GM21367 (cell line): ENCODE results near the gene SIAH2.
"Not testable (repeated sequence)": the region's sequence is repeated elsewhere in the genome, so short reads cannot be mapped to it uniquely, and the experiment has no call there.

Experiments
- ATAC-seq: cut with Tn5 transposase; IDR thresholded peaks from one replicate; pipeline ENCODE4 v1.9.1; 2021; ENCODE audit not compliant: unreplicated experiment

Gene SIAH2, protein sequence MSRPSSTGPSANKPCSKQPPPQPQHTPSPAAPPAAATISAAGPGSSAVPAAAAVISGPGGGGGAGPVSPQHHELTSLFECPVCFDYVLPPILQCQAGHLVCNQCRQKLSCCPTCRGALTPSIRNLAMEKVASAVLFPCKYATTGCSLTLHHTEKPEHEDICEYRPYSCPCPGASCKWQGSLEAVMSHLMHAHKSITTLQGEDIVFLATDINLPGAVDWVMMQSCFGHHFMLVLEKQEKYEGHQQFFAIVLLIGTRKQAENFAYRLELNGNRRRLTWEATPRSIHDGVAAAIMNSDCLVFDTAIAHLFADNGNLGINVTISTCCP

DNA sequence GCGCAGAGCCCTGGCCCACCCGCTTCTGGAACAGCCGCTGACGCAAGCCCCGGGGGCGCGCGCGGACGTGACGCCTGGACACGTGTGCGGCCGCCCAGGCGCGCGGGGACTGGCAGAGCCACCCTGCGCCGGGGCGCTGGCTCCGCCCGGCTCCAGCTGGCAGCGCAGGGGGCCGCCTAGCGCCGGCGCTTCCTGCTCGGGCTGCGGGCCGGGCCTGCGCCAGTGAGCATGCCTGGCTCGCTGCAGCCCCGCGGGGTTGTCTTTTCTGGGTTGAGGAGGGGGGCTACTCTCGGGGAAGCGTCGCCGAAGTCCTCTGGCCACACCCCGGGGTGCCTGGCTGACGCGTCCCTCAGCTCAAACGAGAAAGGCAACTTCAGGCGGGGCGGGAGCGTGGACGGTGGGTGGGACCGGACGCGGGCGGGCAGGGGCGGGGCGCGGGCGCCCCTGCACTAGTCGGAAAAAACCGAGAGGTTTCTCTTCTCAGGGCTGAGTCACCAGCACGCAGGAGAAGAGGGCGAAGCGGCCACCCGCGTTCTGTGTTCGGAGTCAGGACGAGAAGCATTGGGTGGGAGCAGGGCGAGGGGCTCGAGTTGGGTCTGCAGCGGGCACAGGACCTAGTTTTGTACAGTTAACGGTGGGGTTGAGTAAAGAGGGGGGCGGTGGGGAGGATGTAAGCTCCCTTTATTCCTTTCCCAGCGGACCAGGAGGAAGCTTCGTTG is at the start of gene SIAH2:
Gene SIAH2, minus strand, starts transcription at position 48 of the 719 bp plus-strand sequence. CDS start 320 bp downstream, outside the sequence.
- peak; percentile 50 for ATAC-seq

DNA sequence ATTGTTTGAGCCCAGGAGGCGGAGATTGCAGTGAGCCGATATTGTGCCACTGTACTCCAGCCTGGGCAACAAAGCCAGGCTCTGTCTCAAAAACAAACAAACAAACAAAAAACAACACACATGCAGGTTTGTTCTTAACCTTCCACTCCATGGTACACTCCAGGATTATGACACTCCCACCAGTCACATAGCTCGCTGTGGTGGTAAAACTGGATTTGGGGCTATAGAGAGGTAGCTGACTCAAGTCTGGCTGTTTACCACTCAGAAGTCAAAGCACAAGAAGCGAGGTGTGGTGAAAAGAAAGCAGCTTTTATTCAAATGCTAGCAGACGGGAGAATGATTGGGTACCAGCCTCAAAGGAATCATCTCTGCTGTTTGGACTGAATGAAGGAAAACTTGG is 49.0 kb upstream of the SIAH2 start:
- no peak for ATAC-seq

DNA sequence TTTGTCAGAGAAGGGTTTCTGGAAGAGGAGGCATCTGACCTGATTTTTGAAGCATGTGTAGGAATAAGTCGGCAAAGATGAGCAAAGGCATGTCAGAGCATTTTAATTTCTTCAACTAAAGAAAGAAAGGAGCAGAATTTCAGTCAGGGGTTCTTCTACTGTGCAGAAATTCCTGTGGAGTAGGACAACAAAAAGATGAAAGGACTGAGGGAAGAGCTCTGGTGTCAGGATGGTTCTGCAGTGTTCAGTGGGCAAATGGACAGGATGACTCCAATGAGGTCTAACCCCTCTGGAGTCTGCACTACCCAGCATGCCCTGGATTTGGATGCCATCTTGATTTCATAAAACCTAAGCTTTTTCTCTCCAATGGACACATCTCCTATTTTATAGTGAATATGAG is 47.7 kb upstream of the SIAH2 start:
- no peak for ATAC-seq

DNA sequence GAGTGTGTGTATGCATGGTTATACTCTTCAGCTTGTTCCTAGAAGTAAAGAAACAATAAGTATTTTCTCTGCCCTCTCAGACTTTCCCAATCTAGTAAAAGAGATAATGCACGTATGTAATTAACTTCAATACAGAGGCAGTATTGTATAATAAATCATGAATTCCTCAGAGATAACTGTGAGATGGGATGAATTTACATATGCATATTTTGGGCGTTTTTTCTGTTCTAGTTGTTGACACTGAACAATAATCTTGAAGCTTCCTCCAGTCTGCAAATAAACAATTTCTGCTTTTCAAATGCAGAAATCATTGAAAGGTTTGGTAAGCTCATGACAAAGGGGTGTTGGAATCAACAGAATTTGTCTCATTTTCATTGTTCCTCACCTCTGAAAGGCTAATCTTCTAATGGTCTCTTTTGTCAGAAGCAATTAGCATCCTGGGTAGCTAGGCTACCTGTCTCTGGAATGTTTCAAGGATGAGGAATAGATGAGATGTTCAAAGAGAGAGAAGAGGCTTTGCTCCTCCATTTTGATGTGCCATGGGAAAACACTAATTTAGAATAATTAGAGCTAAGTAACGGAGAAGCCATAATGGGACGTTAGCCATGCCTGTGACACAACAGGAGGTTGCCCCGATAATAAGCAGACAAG is 43.3 kb upstream of the SIAH2 start:
- no peak for ATAC-seq

DNA sequence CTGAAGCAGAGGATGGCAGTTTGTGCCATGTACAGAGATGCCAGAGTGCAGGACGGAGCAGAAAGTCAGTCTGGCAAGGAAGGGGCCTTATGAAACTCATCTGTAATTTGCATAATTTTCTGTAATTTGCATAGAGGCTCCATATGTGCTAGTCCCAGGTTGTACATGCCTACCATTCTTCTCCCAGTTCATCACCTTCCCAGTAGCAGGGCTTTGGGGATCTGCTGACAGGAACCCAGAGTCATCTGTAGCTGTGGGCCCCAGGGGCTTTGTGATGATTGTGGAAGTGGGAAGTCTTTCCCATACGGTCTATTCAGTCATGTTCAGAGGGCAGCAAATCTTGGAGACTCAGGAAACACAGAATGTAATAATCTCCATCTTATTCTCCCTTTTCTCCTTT is 42.4 kb upstream of the SIAH2 start:
- ATAC-seq = no peak

DNA sequence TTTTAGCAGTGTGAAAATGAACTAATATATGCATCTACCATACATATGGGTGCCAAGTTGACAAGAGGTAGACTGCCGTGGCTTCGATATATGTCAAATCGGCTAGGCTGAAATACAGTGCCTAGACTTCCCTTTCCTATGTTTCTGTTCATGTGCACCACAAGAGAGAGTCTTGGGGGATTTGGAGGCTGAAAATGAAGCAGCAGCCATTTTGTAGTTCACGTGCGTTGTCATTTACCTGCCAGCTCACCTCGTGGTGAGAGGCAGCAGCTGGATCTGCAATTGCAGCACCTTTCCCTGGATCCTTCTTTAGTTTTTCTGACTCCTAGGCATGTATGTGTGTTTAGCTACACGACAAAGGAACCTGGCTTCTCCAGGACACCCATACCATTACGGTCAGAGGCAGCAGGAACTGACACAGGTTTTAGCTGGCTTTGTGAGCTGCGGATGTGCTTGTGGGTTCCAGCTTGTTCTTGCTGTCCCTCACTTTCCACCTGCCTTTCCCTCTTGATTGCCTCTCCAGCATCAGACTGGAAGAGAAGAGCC is 40.5 kb upstream of the SIAH2 start:
- ATAC-seq = no peak

DNA sequence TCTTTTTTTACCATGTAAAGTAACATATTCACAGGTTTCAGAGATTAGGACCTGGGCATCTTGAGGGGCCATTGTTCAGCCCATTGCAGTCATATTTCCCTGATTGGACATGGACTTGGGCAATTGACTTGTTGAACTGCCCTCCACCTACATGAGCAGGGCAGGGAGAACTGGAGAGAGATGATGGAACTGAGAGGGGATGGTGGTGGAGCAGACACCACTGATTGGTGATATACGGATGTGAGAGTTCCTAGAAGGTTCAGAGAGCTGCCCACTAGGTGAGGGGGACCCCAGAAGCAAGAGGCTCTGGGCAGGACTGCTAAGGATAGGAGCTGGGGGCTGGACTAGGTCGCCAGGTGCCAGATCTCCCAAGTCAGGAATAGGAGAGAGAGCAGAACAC is 37.8 kb upstream of the SIAH2 start:
- ATAC-seq = no peak

DNA sequence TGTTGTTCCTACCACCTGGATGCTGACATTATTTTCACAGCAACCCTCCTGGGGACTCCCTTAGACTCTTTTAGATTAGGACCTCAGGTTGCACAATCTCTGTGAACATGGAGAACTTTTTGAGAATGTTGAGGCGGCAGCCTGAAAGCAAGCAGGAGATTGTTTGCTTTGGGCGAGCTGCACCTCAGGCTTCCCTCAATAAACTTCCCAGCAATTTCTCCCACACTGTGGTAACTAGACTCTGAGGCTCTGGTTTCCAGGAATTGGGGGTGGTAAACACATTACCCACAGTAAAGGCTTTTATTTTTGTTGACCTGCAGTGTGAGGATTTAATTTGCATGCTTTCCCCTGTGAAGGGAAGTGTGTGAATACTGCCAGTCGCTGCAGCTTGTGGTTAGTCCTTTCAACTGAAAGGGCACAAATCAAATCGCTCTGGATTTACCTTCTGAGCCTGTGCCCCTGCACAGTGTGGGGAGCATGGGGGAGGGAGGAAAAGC is 35.2 kb upstream of the SIAH2 start:
- peak; percentile 55 for ATAC-seq

DNA sequence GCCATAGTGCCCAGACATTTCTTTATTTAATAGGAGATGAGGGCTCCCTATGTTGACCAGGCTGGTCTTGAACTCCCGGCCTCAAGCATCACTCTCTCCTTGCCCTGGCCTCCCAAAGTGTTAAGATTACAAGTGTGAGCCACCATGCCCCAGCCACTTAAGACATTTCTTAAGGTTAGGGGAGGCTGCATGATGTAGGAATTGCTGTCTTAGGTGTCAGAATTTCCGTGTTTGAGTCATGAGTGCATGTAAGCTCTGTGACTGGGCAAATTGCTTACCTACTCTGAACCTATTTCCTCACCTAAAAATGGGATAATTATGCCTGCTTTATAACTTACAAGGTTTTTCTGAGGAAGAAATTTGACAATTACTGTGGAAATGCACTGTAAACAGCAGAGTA is 34.2 kb upstream of the SIAH2 start:
- ATAC-seq = no peak

DNA sequence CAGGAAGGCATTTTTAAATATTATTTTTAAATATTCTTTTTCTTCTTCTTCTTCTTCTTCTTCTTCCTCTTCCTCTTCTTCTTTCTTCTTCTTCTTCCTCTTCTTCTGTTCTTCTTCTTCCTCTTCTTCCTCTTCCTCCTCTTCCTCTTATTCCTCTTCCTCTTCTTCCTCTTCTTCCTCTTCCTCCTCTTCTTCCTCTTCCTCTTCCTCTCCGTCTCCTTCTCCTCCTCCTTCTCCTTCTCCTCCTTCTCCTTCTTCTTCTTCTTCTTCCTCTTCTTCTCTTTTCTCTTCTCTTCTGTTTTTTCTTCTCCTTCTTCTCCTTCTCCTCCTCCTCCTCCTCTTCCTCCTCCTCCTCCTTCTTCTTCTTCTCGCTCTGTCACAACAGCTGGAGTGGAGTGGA is 33.6 kb upstream of the SIAH2 start:
- ATAC-seq = not testable (repeated sequence)

DNA sequence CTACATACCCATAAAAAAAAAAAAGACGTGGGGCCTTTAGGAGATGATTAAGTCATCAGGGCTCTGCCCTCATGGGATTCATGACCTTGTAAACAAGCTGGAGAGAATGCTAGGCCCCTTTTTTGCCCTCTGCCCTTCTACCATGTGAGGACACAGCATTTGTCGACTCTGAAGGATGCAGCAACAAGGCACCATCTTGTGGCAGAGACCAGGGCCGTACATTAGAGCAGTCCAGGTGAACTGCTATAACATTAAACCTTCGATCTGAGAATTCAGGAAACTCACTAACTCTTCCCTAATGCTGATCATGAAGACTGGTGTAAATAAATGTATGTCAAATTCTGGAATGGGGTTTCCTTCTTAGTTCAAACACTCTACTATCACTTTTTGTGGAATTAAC is 30.7 kb upstream of the SIAH2 start:
- no peak for ATAC-seq

DNA sequence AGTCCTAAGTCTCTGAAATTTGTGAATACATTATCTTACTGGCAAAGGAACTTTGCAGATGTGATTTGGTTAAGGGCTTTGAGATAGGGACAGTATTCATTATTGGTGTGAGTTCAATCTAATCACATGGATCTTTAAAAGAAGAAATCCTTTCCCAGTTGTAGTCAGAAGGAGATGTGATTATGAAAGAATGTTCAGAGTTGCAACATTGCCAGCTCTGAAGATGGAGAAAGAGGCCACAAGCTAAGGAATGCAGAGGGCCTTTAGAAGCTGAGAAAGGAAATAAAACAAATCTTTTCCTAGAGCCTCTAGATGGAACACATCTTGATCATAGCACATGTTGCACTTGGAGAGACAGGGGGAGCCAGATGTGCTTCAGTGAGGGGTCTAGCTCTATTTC is 27.7 kb upstream of the SIAH2 start:
- ATAC-seq = no peak

DNA sequence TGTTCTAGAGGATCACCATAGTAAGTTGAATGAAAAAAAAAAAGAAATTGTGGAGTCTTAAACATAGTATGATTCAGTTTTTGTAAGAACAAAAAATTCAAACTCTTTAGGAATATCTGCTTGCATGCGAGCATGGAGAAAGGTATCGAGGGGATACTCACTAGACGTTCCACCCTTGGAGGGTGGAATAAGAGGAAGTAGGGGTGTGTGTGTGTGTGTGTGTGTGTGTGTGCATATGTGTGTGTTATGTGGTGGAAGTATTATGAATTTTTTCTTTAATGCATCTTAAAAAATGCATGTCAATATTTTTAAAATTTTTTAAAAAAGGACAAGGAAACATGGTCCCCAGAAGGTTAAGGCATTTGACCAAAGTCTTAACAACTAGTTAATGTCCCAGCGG is 26.5 kb upstream of the SIAH2 start:
- no peak for ATAC-seq

DNA sequence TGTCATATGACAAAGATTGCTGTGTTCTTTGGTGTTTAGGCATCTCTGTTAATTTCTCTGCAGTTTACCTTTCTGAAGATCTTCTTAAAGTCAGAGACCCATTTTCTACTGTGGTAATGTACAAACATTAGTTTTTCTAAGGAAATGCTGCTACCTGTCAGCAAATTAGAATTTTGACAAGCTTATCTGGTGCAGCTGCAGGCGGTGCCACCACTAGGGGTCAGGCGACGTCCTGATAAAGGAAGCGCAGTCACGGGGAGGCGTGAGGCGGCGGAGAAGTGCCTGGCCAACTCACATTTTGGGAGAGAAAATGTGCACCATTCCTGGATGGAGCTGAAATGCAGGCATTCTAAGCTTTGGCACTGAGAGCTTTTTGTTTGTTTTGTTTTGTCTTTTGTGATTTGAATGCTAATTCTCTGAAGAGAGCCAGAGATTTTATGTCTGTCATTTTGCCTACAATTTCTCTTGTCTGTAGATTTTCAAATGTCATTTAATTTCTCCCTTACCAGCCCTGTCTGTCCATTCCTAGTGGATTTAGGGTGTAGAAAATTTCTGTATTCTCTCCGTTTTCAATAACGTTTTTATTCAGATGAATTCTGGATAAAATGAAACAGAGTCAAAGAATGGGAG is 24.9 kb upstream of the SIAH2 start:
- peak; percentile 70 for ATAC-seq

DNA sequence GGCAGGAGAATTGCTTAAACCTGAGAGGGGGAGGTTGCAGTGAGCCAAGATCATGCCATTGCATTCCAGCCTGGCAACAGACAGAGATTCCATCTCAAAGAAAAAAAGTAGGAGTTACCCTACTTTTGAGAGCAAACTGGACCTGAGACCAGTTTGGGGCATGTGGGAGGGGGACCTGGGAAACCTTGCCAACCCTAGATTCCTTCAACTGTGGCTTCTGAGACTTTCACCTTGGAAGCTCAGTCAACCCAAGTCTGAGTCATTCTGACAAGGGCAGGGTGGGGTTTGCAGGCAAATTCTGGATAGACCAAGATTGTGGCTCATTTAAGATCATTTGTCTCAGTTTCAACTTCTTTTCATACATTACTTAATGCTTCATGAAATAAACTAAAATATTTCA is 23.8 kb upstream of the SIAH2 start:
- no peak for ATAC-seq

DNA sequence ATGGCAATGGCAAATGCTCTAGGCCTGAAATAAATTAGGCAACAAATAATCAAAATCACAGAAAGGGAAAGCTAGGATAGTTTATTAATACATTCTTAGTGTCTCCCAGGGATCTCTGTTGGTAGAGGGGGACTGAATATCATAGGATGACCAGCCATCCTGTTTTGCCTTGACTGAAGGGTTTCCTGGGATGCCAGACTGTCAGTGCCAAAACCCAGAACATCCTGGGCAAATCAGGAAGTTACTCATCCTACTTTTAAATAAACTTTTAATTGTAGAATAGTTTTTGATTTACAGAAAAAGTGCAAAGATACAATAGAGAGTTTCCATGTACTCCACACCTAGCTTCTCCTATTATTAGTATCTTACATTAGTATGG is 21.8 kb upstream of the SIAH2 start:
- ATAC-seq = peak; percentile 4

DNA sequence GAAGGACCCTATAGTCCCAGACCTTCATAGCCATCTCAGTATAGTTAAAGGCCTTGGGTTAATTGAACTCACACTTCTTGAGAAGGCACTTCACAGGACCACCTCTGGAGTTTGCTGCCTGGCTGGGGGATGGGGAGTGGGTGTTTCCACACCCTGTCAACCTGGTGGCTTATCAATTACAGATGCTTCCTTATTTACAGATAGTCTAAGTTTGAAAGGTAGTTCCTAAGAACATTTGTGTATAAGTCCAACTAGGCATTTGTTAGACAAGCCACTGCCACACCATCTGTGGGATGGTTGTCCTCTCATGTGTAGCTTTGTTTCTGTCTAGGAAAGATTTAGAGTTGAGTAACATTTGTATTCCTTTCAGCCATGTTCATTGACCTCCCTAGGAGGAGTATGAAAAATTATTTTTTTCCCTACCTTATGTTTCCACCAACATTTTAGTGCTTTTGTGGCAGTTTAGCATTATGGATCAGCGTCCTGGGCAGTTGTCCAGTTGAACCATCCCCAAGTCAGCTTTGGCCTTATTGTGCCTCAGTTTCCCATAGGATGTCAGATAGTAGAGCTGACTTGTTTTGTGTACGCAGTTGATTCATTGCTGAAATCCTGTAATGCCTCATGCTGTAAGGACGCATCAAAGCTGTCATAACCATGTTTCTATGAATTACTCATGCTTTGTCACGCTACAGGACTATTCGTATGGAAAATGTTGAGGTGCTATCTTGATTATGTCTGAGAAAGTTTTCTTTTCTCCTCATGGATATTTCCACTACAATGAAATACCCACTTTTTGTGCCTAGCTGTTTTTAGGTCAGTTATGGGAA is 21.2 kb upstream of the SIAH2 start:
- peak; percentile 59 for ATAC-seq

DNA sequence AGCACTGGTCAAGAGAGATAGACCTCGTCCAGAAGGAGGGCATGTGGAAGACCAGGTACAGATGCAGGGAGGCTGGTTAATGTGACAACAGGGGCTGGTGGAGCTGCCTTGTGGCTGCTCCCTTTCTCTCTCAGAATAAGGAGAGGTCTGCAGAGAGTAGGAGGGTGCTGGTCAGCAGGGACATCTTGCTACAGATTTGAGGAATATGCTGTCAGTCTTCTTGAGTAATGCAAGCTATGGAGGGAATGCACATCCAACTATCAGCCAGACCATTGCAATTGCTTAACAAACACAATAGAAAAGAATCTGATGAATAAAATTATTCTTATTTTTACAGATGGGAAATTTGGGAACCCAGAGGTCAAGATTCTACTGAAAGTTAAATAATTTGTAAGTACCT is 20.3 kb upstream of the SIAH2 start:
- no peak for ATAC-seq

DNA sequence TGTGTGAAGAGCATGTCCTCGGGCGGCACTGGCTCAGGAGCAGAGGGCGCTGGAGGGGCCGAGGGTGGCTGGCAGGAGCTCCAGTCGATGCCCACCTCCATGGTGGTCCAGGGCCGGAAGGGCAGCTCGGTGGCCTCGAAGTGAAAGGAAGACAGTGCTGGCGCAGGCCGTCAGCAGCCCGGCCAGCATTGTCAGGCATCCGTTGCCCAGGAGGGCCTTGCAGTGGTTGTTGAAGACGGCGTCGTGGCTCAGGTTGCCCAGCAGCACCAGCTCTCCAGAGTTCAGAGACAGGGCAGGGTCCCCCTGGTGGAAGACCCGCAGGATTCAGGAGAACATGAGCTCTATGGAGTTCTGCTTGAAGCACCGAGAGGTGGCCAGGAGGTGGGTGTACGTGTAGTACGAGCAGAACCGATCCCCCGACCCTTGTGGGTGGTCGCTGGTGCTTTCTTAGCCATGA is 16.5 kb upstream of the SIAH2 start:
- no peak for ATAC-seq

DNA sequence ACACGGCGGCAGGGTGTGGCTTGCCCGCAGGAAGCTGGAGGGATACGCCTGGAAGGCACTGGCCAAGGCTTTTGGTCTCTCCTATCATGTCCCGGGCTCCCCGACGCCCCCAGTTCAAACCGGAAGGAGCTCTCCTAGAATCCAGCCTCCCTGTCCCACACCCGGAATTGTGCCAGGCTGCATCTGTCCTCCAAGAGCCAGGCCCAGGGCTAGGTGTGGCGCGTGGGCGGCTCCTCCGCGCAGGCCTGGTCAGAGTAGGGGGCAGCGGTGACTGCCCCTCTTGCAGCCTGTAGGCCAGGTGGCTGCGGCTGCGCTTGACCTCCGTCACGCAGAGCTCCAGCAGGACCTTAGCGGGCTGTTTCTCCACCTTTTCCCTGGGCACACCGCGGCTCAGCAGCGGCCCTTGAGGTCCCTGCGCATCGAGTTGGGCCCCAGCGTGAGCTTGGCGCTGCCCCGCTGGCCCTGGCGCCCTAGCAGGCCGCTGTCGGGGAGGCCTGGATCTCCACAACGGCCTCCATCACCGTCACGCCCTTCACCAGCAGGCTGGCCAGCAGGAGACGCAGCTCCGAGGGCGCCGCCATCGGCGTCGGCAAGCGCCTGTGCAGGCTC is 15.9 kb upstream of the SIAH2 start:
- no peak for ATAC-seq
